DMS114 treated with DMSO at 0.1 percent for 48 hours (cell line): ENCODE results near the gene GPR107.
A peak's percentile ranks its signal among the peaks of the same experiment; 100 is the strongest.

Source experiments
- DNase-seq: peaks from one replicate; lab custom pipeline; 2025; ENCODE audit not compliant: unreplicated experiment; lab: John Stamatoyannopoulos, UW

GPR107 gene

GRCh38 chr9:130027533-130028365 lies 26.0 kb upstream of the GPR107 start:
- DNase-seq: no peak

- no peak for DNase-seq
These were observed 25.0 kb upstream of the GPR107 start for GRCh38 chr9:130028493-130029222.

GRCh38 chr9:130029223-130029973 lies 24.3 kb upstream of the GPR107 start:
- DNase-seq: no peak

- no peak for DNase-seq
These were observed 23.0 kb upstream of the GPR107 start for GRCh38 chr9:130030651-130031127.

GRCh38 chr9:130034570-130034969 lies 19.1 kb upstream of the GPR107 start:
- DNase-seq: no peak

- no peak for DNase-seq
These were observed 17.6 kb upstream of the GPR107 start for GRCh38 chr9:130036099-130036498.

GRCh38 chr9:130039528-130040147 lies 14.1 kb upstream of the GPR107 start:
- no peak for DNase-seq

GRCh38 chr9:130040984-130041647 lies 12.6 kb upstream of the GPR107 start:
- DNase-seq: no peak

- peak; percentile 4 for DNase-seq
These were observed 11.9 kb upstream of the GPR107 start for GRCh38 chr9:130041648-130042405.

- no peak for DNase-seq
These were observed 11.3 kb upstream of the GPR107 start for GRCh38 chr9:130042406-130042884.

GRCh38 chr9:130042885-130043653 lies 10.6 kb upstream of the GPR107 start, which contains the start of gene FNBP1:
Gene FNBP1 (minus strand): TSS chr9:130043189. CDS start chr9:130042975, 214 bp downstream.
- DNase-seq: peak; percentile 40

GRCh38 chr9:130043654-130044623 lies 9.8 kb upstream of the GPR107 start:
- DNase-seq: no peak

- DNase-seq: no peak
These were observed 7.8 kb upstream of the GPR107 start for GRCh38 chr9:130045725-130046450.

GRCh38 chr9:130049431-130050210 lies 4.1 kb upstream of the GPR107 start:
- DNase-seq: no peak

GRCh38 chr9:130050462-130050861 lies 3.2 kb upstream of the GPR107 start:
- DNase-seq: no peak

- no peak for DNase-seq
These were observed 1.9 kb upstream of the GPR107 start for GRCh38 chr9:130051855-130052254.
